GM19328 (cell line): ENCODE results near the gene POU5F2.

ENCODE experiments used
- ATAC-seq: cut with Tn5 transposase; IDR thresholded peaks from one replicate; pipeline ENCODE4 v1.9.1; 2021; ENCODE audit warnings: mild to moderate bottlenecking, moderate library complexity; ENCODE audit not compliant: unreplicated experiment

Gene POU5F2

GRCh38 chr5:93717162-93717561 is 24.2 kb downstream of the POU5F2 start:
- ATAC-seq = no peak

- ATAC-seq = no peak
Observed at GRCh38 chr5:93716453-93716852, 24.9 kb downstream of the POU5F2 start.

DNA sequence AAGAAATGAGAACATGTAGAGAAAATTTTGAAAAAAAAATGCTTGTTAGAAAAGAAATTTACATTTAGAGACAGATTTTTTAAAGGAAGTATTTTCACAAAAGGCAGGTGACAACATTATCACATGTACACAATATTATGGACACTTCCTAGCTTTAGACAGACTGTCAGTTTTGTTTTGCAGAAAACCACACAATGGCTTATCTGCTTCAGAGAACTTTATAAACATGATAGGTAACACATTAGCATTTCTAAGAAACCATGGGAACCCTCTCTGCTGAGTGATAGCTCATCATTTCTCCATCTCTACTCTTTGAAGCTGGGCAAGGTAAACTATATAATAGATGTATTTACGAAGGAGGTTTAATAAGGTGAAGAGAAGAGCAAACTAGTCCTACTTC is 25.6 kb downstream of the POU5F2 start:
- ATAC-seq = no peak

DNA sequence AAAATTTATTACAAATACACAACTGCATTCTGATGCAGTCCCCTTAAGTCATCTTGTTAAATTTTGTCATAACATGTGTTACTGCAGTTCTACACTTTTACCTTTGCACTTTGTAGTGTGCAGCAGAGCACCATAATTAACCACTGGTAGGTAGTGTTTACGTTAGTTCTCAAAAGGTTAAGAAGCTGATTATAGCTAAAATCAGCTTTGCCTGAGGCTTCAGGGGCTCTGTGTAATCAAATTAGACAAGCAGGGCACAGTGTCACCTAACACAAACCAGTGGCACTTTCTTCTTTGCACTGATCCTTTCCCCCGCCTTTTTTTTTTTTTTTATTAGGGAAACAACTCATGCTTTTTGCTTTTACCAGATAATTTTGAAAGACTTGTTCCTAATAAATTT is 26.1 kb downstream of the POU5F2 start:
- no peak for ATAC-seq

GRCh38 chr5:93708442-93708841 is 33.0 kb downstream of the POU5F2 start:
- ATAC-seq = no peak

DNA sequence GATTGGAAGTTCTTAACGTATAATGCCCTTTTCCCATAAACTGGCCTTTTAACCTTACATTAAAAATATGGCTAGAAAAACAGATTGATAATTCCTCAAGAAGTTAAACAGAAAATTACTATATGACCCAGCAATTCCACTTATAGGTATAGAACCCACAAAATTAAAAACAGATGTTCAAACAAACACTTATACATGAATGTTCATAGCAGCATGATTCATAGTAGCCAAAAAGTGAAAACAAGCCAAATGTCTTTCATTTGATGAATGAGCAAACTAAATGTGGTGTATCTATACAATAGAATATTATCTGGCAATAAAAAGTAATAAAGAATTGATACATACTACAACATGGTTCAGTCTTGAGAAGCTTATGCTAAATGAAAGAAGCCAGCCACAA is 35.5 kb downstream of the POU5F2 start:
- ATAC-seq = no peak

DNA sequence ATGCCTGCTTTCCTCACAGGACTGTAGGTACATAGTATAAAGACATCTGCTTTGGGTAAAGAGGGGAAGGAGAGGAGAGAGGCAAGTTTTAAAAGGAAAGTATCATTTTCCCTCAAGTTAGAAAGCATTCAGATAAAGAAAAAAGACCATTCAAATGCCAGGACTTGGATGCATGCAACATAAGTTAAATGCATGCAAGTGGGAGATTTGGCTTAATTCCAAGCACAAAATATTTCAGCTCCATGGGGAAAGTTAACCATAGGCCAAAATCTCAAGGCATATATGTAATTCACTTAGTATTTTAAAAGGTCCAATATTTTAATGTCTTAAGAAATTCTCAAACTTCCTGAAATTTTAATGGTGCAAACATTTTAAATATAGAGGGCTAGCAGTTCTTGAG is 36.4 kb downstream of the POU5F2 start:
- ATAC-seq = no peak

DNA sequence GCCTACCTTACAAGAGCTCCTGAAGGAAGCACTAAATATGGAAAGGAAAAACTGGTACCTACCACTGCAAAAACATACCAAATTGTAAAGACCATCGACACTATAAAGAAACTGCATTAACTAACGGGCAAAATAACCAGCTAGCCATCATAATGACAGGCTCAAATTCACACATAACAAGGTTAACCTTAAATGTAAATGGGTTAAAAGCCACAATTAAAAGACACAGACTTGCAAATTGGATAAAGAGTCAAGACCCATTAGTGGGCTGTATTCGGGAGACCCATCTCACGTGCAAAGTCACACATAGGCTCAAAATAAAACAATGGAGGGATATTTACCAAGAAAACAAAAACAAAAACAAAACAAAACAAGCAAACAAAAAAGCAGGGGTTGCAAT is 49.4 kb downstream of the POU5F2 start:
- no peak for ATAC-seq
